Measurements from ENCODE around the gene VIL1.

VIL1 gene

GRCh38 chr2:218446547-218446946, 27.6 kb downstream of the VIL1 start:
- no peak for DNase-seq

GRCh38 chr2:218447072-218447471, 28.1 kb downstream of the VIL1 start:
- DNase-seq = no peak

DNA sequence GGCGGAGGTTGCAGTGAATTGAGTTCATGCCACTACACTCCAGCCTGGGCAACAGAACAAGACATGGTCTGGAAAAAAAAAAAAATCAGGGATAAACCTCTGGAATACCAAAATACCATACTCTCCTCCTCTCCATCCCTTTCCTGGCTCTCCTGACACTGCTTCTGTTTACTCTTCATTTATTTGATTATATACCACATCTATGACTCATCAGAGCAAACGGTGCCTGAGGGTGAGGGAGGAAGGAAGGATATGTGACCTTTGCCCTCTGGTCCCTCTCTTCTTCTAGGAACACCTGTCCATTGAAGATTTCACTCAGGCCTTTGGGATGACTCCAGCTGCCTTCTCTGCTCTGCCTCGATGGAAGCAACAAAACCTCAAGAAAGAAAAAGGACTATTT, 30.0 kb downstream of the VIL1 start:
- no peak for DNase-seq

DNA sequence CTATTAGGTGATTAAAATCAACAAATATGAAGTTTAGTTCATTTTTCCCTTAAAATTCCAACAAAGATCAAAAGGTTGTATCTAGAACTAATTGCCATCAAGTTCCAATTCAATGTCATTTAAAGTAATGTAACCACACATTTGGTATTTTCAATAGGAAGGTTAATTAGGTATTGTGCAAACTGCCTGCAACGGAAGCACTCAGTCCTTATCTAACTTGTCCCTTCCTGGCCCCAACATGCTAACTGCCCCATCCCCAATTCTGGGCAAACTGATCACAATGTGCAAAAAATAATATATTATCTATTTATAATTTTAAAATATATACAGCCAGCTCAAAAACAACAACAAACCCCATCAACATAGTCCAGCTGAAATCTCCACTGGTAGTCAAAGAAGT, 33.2 kb downstream of the VIL1 start:
- DNase-seq = no peak

- DNase-seq = no peak
Measured at GRCh38 chr2:218456849-218457248, 37.9 kb downstream of the VIL1 start.

DNA sequence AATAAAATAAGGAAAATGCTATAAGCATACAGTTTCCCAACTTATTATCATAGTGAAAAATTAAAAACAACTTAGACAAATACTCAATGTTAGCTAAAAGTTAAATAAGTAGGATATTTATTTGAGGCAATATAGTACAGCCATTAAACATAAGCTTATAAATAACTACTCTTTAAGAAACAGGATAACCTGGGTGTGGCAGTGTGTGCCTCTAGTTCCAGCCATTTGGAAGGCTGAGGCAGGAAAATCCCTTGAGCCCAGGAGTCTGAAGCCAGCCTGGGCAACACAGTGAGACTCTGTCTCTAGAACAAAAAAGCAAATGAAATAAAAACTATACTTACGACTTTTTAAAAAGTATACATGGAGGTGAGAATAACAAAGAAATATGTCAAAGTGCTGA, 39.7 kb downstream of the VIL1 start:
- DNase-seq = no peak

DNA sequence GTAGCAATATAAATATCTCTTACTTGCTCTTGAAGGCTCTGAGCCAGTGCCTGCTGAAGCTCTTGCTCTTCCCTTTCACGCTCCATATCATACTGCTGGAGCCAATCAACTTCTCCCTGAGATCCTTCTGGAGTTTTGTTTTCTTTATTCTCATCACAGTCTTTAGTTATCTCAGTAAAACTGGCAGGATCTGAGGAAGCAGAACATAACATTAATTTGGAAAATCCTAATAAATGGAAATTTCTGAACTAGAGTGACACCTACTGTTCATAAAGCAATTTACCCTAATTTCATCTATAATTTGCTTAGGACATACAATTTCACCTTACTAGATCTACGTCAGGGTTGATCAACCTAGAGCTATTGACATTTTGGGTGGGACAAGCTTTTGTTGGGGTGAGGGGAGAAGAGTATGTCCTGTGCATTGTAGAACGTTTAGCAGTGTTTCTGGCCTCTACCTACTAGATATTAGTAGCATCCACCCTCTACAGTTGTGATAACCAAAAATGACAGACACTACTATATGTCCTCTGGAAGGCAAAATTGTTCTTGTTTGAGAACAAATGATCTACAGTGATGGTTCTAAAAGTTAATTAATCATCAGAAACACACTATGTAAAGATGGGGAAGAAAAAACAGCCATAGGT, 47.2 kb downstream of the VIL1 start:
- DNase-seq = no peak

DNA sequence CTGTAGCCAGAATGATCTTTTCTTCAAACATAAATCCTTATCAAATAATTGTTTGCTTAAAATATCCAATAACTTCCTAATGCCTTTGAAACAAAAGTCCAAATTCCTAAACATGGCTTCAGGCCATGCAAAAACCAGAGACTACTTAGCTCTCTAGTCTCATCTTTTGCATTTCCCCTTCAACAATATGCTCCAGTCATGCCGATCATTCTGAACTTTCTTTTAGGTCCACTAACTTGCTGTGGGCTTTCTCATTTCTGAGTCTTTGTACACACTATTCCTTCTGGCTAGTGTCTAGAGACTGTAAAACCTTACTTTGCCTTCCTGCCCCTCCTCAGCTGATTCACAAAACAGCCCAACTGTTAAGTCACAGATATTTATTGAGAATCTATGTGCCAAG, 51.5 kb downstream of the VIL1 start:
- no peak for DNase-seq

DNA sequence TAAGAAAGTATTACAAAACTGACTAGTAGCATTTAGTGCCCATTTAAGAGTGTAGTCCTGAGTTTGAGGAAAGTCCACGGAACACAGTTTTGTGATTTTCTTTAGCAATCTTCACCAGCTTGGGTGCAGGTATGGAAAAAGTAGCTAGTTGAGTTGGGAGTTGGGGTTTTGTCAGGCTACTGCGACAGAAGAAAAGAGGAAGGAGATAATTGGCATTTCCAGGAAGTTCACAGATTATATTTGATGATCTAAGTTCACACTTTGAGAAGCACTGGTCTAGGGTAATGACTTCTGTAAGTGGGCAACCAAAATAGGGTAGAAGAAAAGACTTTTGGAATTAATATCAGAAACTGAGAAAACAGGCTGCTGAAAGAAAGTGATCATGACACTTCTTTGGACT, 52.1 kb downstream of the VIL1 start:
- no peak for DNase-seq

- DNase-seq = no peak
Measured at GRCh38 chr2:218471982-218472381, 53.1 kb downstream of the VIL1 start.

- DNase-seq = no peak
Measured at GRCh38 chr2:218472988-218473387, 54.1 kb downstream of the VIL1 start.

DNA sequence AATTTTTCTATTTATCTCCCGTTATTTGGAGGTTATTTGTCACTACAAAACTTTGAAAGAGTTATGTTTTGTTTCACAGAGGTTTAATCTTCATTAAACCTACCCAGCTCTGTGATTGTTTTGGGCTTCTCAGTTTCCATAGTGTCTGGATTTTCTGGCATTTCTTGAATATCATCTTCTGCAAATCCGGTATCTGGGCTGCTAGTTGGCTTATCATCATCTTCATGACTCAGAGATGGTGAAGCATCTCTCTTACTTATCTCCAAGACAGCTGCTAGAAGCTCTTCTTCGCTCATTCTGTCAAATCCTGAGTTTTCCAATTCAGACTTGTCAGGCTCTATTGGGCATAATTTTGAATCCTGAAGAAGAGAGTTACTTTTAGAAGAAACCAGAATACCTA, 55.6 kb downstream of the VIL1 start:
- no peak for DNase-seq

DNA sequence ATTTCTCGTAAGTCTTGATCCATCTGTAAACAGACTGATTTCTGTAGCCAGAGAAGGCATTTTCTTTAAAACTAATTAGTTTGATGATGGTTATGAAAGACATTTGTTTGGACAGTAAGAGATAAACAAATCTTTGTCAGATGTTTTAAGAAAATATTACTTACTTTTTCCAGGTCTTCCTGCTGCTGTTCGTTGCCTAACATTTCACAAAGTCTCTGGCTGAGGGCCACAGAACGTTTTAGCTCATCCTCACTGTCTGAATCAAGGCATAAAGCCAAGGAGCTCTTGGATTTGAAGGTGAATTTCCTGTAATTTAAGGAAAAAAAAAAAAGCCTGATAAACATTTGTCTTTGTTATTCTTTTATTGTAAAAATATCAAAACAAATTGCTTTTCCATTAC, 57.8 kb downstream of the VIL1 start:
- peak; percentile 21 for DNase-seq

DNA sequence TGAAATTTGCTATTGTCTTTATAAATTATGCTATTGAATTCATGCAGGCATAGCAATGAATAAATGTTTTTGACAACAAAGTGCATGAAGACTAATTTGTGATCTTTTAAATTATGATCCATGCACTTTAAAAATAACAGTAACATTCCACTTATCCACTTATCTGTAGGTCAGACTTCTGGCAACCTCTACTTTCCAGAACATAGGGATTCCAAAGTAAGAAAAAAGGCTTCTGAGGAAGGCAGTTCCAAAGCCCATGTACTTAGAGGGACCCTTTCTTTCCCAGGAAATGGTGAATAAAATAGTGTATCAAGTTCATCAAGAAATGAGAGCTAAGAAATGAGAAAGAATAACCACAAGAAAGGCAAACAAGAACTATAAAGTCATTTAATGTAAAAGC, 58.3 kb downstream of the VIL1 start:
- no peak for DNase-seq

DNA sequence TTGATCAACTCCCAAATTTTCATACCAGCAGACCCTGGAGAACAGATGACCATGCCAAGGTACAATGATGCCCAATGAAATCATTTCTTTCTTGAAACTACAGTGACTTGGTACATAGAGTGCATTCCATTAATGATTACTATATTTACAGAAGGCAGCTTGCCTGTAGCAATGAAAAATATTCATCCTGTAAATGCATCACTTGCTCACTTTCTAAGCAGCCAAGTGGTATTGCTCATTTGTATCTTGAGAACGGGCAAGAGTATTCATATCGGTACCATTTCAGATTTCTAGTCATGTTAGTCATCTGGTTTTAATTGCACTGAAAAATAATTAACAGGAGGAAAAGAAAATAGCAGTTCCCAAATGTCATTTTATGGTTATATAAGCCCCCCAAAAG, 59.6 kb downstream of the VIL1 start:
- no peak for DNase-seq

DNA sequence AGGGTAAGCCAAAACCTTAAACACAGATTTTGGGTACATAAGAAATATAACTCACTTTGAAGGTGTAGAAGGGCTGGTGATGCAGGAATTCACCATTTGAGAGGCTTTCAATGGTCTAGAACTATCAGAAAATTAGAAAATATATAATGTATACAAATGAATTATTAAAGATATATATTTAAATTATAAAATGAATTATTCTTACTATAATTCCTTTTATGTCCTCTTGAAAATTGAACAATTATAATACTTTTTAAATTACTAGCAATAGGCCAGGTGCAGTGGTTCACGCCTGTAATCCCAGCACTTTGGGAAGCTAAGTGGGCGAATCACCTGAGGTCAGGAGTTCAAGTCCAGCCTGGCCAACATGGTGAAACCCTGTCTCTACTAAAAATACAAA, 60.7 kb downstream of the VIL1 start:
- DNase-seq = no peak

- DNase-seq = no peak
Measured at GRCh38 chr2:218482651-218483050, 63.7 kb downstream of the VIL1 start.

DNA sequence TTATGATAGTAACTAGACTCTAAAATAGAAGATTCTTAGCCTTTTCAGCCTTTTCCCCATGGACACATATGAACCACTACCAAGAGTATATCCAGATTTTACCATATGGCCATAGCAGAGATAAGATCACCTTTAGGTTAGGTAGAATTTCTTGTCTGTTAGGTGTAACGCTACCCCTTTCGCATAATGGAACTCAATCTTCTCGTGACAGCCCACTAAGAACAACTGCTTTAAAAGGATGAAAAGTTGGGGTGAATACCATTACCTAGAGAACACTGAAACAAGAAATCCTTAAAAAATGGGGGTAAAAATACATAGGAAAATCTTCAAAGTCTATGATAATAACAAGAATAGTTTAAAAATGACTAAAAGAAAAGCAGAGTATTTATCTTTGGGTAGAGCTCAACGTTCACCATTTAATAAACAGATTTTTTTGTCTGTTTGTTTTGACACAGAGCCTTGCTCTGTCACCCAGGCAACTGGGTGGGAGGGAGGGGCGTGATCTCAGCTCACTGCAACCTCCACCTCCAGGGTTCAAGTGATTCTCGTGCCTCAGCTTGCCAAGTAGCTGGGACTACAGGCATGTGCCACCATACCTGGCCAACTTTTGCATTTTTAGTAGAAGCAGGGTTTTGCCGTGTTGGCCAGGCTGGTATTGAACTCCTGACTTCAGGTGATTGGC, 67.2 kb downstream of the VIL1 start:
- DNase-seq = no peak

GRCh38 chr2:218500501-218501060, 81.7 kb downstream of the VIL1 start:
- no peak for DNase-seq

DNA sequence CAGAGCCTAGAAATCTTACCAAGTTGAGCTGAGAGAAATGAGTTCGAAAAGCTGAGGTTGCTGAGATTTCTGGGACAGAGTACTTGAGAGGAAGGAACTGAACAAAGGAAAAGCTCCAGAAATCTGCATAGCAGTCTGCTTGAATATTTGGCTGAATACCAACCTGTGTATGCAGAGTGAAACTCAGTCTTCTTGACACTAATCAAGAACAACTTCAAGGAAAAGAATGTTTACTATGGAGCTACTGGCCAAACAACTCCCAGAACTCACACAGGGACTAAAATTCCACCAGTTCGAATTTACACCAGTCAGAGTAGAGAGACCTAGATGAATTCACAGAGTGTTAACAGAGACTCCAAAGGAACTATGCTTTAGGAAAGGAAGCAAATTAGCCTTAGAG, 82.7 kb downstream of the VIL1 start:
- DNase-seq = no peak

Measured in right hindlimb (tissue), 1 donor.